ENCODE data around the gene EBPL. TPM values are rescaled to one million over a fixed set of nuclear protein-coding genes. Genes with fewer than 3 reads are reported as not detected.

Gene EBPL
- total and polyA plus RNA-seq, 5 experiments from 2014 or later: 27.0 to 76.5 (median 57.0) TPM

DNA sequence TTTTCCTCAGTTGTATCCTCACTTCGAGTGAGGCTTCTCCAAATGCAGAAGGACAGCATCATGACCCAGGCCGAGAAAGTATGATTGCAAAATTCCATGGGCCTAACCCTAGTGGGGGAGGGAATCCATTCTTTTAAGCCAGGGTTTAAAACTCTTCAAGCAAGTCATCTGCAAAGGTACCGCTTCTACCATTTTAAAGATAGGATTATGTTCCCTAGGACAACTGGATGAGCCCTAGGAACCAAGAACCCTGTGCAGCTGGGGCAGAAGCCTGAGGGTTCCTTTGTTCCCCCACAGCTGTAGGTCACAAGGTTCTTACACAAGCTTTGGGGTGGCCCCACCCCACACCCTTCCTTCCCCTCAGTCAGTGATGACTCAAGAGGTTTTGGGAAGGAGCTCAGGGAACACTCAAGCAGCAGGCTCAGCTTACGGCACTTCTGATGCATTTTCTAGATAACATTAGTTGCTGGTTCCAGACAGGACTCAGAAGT, 49.4 kb downstream of the EBPL start:
- Mint-ChIP-seq H3K4me1 (peaks cover 6 to 55% (median 14%) of the 10 kb centered on the region in 4 donors), H3K9me3 (no peaks in the 10 kb centered on the region), H3K4me3 (peak overlapping the region in 1 of 10 donors; percentile 58), H3K27me3 (no peaks in the 10 kb centered on the region), H3K27ac (peak overlapping the region in 2 of 10 donors; percentile 13 to 51), H3K36me3 (no peaks in the 10 kb centered on the region)
- no peak for ATAC-seq
- POLR2A ChIA-PET: no interaction called here
- no peak for DNase-seq

DNA sequence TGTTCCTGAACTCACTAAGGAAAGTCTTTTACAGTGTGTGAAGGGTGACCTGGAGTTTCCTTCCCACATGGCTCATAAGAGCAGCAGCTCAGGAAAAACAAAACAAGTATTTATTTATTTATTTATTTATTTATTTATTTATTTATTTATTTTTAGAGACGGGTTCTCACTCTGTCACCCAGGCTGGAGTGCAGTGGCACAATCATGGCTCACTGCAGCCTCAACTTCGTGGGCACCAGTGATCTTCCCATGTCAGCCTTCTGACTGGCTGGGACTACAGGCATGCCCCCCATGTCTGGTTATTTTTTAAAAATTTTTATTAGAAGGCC, 52.6 kb downstream of the EBPL start:
- ATAC-seq (no peak), DNase-seq (no peak)
- Mint-ChIP-seq H3K36me3 (no peaks in the 10 kb centered on the region), H3K27ac (no peak overlapping the region), H3K27me3 (no peaks in the 10 kb centered on the region), H3K4me1 (peaks cover 5 to 66% (median 26%) of the 10 kb centered on the region in 4 donors), H3K4me3 (no peak overlapping the region), H3K9me3 (no peaks in the 10 kb centered on the region)
- POLR2A ChIA-PET: interaction anchor here (1.4 kb wide), 1 partner anchor 10 kb away, joined by 6 read pairs; the partner anchor contains the start of gene ARL11

DNA sequence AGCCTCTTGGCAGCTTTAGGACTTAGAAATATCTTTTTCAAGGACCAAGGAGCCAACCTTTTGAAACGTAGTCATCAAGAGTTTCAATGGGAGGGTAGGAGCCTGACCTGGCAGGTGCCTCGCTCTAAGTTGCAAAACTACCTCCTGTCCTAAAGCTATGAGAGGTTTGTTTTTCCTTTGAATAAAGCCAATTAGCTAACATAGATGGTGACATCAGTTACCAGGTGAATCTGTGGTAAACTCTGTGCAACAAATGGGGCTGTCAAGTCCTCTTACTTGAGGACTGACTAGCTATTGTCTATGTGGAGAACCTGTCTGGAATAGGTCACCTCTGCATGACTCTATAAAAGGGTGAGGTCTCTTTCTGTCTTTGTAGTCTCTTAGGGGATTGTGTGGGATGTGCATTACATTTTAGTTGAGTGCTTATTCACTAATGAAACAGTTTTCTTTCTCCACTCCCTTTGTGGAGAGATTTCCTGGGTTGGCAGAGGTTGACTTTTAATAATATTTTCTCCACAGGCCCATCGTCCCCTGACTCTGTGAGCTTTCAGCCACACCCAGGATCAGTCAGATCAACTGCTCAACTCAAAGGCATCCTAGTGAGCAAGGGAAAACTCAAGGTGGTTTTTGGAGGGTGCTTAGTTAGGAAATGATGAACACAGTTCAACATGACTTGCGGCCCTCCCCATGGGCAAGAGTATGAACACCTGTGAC, 53.1 kb downstream of the EBPL start:
- no peaks in the 10 kb centered on the region for H3K27me3 Mint-ChIP-seq
- H3K27ac Mint-ChIP-seq: peak overlapping the region in 3 of 10 donors; percentile 32 to 54 (median 47)
- POLR2A ChIA-PET: interaction anchor here (1.4 kb wide), 1 partner anchor 10 kb away, joined by 6 read pairs; the partner anchor contains the start of gene ARL11
- no peaks in the 10 kb centered on the region for H3K36me3 Mint-ChIP-seq
- H3K4me1 Mint-ChIP-seq: peaks cover 5 to 66% (median 24%) of the 10 kb centered on the region in 4 donors
- ATAC-seq (no peak), DNase-seq (no peak)
- H3K9me3 Mint-ChIP-seq: no peaks in the 10 kb centered on the region
- no peak overlapping the region for H3K4me3 Mint-ChIP-seq

DNA sequence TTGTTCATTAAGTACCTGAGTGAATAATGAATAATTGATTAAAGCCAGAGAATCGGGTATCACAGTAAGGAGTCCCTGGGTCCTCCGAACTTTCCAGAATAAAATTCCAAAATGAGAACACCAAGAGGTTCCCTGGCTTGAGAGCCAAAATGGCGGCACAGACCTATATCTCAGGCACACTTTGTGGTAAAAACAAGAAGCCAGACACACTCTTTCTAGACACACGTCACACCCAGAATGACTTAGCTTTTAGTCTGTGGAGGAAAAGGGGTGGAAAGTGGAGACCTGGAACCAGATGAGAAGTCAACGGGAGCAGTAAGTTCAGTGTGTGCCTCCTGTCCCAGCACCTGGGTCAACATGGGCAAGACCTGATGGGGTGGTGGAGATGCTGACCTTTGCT, 54.6 kb downstream of the EBPL start:
- Mint-ChIP-seq H3K9me3 (no peaks in the 10 kb centered on the region), H3K4me3 (peak overlapping the region in 9 of 10 donors; percentile 71 to 91 (median 84)), H3K27ac (peak overlapping the region in 8 of 10 donors; percentile 26 to 92 (median 80)), H3K4me1 (peaks cover 2 to 60% (median 21%) of the 10 kb centered on the region in 4 donors), H3K27me3 (no peaks in the 10 kb centered on the region), H3K36me3 (no peaks in the 10 kb centered on the region)
- DNase-seq (peak in 1 of 10 donors; percentile 4), ATAC-seq (no peak)
- POLR2A ChIA-PET: interaction anchor here (1.0 kb wide), 1 partner anchor 14 kb away, joined by 3 read pairs; no protein-coding TSS in a partner anchor

DNA sequence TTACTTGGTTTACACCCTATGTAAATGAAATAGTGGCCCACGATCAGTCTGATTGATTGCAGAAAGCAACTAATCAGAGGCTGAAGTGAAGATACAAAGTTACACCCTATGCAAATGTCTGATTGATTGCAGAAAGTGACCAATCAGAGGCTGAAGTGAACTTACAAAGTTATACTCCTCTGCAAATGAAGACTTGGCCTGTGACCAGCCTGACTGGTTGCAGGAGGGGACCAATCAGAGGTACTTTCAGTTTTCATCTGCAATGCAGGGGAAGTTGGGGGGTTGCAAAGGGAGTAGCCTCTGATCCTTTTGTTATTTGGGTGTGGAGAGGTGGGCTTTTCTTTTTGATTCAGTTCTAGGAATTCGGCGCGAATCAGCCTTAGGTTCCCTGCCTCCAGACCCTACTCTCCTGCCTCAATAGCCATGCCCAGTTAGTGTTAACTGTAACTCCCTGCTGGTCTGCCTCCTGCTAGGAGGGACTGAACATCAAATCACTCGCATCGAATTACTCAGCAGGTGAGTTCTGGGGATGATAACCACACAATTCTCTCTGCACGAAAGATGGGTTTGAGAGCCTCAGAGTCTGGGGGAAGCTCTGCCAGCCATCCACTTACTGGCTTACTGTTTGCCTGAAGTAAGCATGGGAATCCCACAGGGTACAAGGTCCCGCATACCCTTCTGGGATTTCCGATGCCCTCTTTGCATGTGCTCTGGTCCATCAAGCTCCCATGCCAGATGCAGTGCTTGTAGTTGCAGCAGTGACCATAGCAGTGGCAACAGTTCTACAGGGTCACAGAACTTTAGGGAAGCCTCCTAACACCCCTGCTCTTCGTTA, 55.5 kb downstream of the EBPL start:
- POLR2A ChIA-PET: interaction anchor here (1.0 kb wide), 1 partner anchor 13 kb away, joined by 3 read pairs; no protein-coding TSS in a partner anchor

DNA sequence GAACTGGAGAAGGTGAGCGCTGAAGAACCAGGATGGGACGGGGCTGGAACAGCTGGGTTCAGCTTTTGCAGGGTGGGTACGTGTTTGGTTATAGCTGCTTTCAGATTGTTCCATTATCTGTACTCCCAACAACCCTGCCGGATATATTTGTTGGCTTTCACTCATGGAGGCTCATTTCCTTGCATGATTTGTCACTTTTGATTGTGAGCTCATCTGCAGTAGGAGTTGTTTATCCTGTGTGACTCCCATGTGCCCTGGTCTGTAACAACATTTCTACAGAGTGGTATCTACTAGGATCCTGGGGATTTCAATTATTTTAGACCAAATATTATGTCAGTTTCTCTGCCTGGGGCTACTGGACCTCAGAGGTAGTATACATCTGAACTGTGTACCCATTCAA, 57.6 kb downstream of the EBPL start:
- DNase-seq (no peak), ATAC-seq (no peak)
- Mint-ChIP-seq H3K4me1 (peaks cover 2 to 68% (median 28%) of the 10 kb centered on the region in 4 donors), H3K27me3 (no peaks in the 10 kb centered on the region), H3K36me3 (peaks cover 0 to 2% (median 0%) of the 10 kb centered on the region in 3 donors), H3K9me3 (no peaks in the 10 kb centered on the region), H3K4me3 (peak overlapping the region in 1 of 10 donors; percentile 8), H3K27ac (peak overlapping the region in 4 of 10 donors; percentile 27 to 55 (median 41))
- POLR2A ChIA-PET: no interaction called here

More for the DNA sequence above, 55.5 kb downstream of the EBPL start:
- H3K27me3 Mint-ChIP-seq: no peaks in the 10 kb centered on the region
- H3K4me3 Mint-ChIP-seq: peak overlapping the region; percentile 71 to 91 (median 83)
- no peaks in the 10 kb centered on the region for H3K36me3 Mint-ChIP-seq
- ATAC-seq: peak; percentile 86 to 90
- DNase-seq: peak in 9 of 10 donors; percentile 28 to 77 (median 56)
- peak overlapping the region; percentile 61 to 93 (median 88) for H3K27ac Mint-ChIP-seq
- peaks cover 2 to 57% (median 21%) of the 10 kb centered on the region in 4 donors for H3K4me1 Mint-ChIP-seq
- no peaks in the 10 kb centered on the region for H3K9me3 Mint-ChIP-seq

DNA sequence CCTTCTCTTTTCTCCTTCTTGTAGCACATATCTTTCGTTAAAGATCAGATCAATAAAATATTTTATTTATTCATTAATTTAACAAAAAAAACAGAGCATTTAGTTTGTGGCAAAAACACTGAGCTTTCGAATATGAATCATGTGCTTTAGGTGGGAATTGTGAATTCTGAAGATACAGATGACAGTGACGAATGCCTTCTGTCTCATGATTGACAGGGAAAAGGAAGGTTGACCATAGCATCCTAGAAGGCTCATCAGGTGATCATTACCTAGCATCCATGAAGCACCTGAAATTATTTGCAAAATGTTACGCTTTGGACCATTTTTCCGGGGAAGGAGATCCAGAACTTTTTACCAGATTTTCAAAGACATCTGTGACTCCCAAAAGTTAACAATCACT, 59.1 kb downstream of the EBPL start:
- no peaks in the 10 kb centered on the region for H3K27me3 Mint-ChIP-seq
- H3K9me3 Mint-ChIP-seq: no peaks in the 10 kb centered on the region

DNA sequence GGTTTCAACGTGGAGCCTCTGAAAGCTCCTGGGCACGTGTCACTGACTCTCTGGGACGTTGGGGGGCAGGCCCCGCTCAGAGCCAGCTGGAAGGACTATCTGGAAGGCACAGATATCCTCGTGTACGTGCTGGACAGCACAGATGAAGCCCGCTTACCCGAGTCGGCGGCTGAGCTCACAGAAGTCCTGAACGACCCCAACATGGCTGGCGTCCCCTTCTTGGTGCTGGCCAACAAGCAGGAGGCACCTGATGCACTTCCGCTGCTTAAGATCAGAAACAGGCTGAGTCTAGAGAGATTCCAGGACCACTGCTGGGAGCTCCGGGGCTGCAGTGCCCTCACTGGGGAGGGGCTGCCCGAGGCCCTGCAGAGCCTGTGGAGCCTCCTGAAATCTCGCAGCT, 60.7 kb downstream of the EBPL start:
- Mint-ChIP-seq H3K9me3 (no peaks in the 10 kb centered on the region), H3K36me3 (peaks cover 0 to 2% (median 0%) of the 10 kb centered on the region in 3 donors), H3K27me3 (no peaks in the 10 kb centered on the region), H3K4me1 (peaks cover 7 to 62% (median 29%) of the 10 kb centered on the region in 4 donors), H3K27ac (peak overlapping the region in 1 of 10 donors; percentile 64), H3K4me3 (no peak overlapping the region)
- DNase-seq: no peak
- ATAC-seq: no peak
- POLR2A ChIA-PET: no interaction called here

More for the DNA sequence above, 59.1 kb downstream of the EBPL start:
- POLR2A ChIA-PET: no interaction called here
- DNase-seq (peak in 1 of 10 donors; percentile 15), ATAC-seq (no peak)
- Mint-ChIP-seq H3K4me3 (no peak overlapping the region), H3K4me1 (peaks cover 7 to 72% (median 40%) of the 10 kb centered on the region in 4 donors), H3K27ac (no peak overlapping the region), H3K36me3 (peaks cover 0 to 2% (median 0%) of the 10 kb centered on the region in 3 donors)

DNA sequence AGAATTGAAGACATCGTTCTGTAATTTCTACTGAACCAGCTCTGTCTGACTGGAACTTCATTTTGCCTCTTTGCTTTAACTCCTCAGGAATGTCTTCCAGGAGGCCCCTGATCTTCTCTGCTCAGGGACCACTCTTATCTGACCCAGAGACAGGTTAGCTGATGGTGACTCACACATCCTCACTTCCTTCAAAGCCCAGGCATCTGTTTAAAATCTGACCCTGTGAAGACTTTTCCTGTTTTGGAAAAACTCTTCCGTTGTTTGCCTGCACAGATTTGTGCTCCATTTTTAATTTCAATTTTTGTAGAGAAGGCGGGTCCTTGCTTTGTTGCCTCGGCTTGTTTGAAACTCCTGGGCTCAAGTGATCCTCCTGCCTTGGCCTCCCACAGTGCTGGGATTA, 61.3 kb downstream of the EBPL start:
- Mint-ChIP-seq H3K9me3 (no peaks in the 10 kb centered on the region), H3K4me1 (peaks cover 7 to 56% (median 24%) of the 10 kb centered on the region in 4 donors), H3K27me3 (no peaks in the 10 kb centered on the region), H3K27ac (peak overlapping the region in 2 of 10 donors; percentile 64 to 75), H3K4me3 (peak overlapping the region in 1 of 10 donors; percentile 96), H3K36me3 (peaks cover 0 to 2% (median 0%) of the 10 kb centered on the region in 3 donors)
- DNase-seq: no peak
- ATAC-seq: no peak
- POLR2A ChIA-PET: no interaction called here

DNA sequence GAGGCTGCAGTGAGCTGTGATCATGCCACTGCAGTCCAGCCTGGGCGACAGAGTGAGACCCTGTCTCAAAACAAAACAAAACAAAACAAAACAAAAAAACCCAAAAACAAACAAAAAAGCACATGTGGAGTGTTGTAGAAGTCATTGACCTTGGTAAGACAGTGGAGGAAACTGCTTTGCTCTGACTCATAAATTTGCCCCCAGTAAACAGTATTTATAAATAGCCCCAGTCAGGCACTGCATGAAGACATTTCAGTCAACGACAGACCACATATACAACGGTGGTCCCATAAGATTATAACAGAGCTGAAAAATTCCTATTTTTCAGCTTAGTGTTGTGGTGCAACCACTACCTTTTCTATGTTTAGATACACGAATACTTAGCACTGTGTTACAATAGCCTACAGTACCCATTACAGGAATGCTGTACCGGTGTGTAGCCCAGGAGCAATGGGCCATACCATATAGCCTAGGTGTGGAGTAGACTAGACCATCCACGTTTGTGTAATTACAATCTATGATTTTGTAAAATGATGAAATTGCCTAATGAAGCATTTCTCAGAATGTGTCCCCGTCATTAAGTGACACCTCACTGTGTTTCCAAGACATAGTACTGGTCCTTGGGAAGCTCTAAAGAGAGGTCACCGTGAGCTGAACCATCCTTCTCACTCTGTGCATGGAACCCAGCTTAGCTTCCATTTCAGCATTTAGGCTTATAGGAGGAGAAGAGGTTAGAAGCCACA, 61.9 kb downstream of the EBPL start:
- Mint-ChIP-seq H3K4me1 (peaks cover 5 to 50% (median 20%) of the 10 kb centered on the region in 4 donors), H3K36me3 (peaks cover 0 to 2% (median 0%) of the 10 kb centered on the region in 3 donors), H3K27ac (peak overlapping the region in 2 of 10 donors; percentile 33 to 90), H3K9me3 (no peaks in the 10 kb centered on the region), H3K4me3 (peak overlapping the region in 5 of 10 donors; percentile 55 to 96 (median 86)), H3K27me3 (no peaks in the 10 kb centered on the region)
- POLR2A ChIA-PET: no interaction called here
- no peak for DNase-seq
- no peak for ATAC-seq

DNA sequence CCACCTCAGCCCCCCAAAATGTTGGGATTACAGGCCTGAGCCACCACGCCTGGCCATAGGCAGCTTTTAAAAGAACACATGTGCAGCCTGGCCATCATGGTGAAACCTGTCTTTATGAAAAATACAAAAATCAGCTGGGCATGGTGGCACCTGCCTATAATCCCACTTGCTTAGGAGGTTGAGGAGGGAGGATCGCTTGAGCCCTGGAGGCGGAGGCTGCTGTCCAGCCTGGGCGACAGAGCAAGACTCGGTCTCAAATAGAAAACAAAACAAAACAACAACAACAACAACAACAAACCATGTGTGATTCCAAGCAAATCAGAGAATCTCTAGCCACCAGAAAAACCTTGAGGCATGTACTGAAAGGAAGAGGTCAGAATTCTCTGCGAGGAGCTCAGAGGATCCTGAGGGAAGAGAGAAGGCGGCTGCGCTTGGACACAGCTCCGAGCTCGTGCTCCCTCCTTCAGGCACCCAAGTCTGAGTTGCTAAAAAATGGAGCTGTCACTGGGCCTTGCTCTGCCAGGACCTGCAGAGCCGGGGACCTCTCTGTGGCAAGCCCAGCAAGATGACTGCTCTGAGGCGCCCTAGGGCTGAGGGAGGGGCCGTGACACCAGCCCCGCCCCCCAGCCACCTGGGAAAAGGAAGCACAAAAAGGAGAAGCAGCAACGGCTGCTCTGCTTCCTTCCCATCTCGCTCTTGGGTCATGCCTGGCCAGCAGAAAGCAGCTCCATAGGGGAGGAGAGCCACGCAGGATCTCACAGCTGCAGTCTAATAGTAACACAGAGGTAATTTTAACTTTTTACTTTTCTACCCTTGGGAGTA, 63.2 kb downstream of the EBPL start, which contains the start of gene ARL11:
TSS of gene ARL11 (plus strand) at position 677 of the 822 bp plus-strand sequence. CDS start 1,941 bp downstream, outside the sequence.
- peak within 1 kb of the TSS; percentile 84 to 96 (median 87) for H3K4me3 Mint-ChIP-seq
- H3K36me3 Mint-ChIP-seq: peaks cover 0 to 2% (median 0%) of the 10 kb centered on the region in 3 donors
- DNase-seq (peak; percentile 17 to 68 (median 41)), ATAC-seq (peak; percentile 88 to 96)
- H3K27me3 Mint-ChIP-seq: no peaks in the 10 kb centered on the region
- H3K4me1 Mint-ChIP-seq: peaks cover 5 to 39% (median 20%) of the 10 kb centered on the region in 4 donors
- H3K27ac Mint-ChIP-seq: peak within 1 kb of the TSS; percentile 49 to 93 (median 88)
- POLR2A ChIA-PET: interaction anchor here (0.8 to 1.0 kb wide), 4 partner anchors 10 to 370 kb away, joined by 3 to 6 read pairs (median 4); partner anchors contain the start of genes CAB39L and SETDB2
- H3K9me3 Mint-ChIP-seq: no peaks in the 10 kb centered on the region

Data from naive thymus-derived CD8-positive, alpha-beta T cell (primary cell).